Activated T-cell treated with anti-CD3 and anti-CD28 coated beads, Interleukin-2, amount 50 U/mL, for 24 hours (primary cell): Measurements from ENCODE around the gene SPINK1.
"Not testable (repeated sequence)": the region's sequence is repeated elsewhere in the genome, so short reads cannot be mapped to it uniquely, and the experiment has no call there.

Experiments used
- DNase-seq: peaks from one replicate; pipeline ENCODE4 v3.0.0-alpha.2; 2020
- H3K27ac Mint-ChIP-seq: 2 replicates; pipeline ENCODE4 v1.8.0; 2020; ENCODE audit warnings: mild to moderate bottlenecking, mixed read lengths
- H3K27me3 Mint-ChIP-seq: 2 replicates; pipeline ENCODE4 v1.8.0; 2020; ENCODE audit warnings: mixed read lengths
- H3K36me3 Mint-ChIP-seq: 2 replicates; pipeline ENCODE4 v1.8.0; 2020; ENCODE audit warnings: low read depth, mixed read lengths
- H3K4me1 Mint-ChIP-seq: 2 replicates; pipeline ENCODE4 v1.8.0; 2020; ENCODE audit warnings: low read depth, mixed read lengths
- H3K4me3 Mint-ChIP-seq: 2 replicates; pipeline ENCODE4 v1.8.0; 2020; ENCODE audit warnings: mild to moderate bottlenecking, moderate library complexity, mixed read lengths
- H3K9me3 Mint-ChIP-seq: 2 replicates; pipeline ENCODE4 v1.8.0; 2020; ENCODE audit warnings: mixed read lengths

The SPINK1 gene

GRCh38 chr5:147836439-147836838 lies 5.0 kb upstream of the SPINK1 start:
- H3K27ac Mint-ChIP-seq: no peak overlapping the region
- H3K4me1 Mint-ChIP-seq: no peaks in the 10 kb centered on the region
- H3K27me3 Mint-ChIP-seq: peaks cover 4% of the 10 kb centered on the region
- no peak overlapping the region for H3K4me3 Mint-ChIP-seq
- no peaks in the 10 kb centered on the region for H3K9me3 Mint-ChIP-seq
- no peaks in the 10 kb centered on the region for H3K36me3 Mint-ChIP-seq
- DNase-seq: no peak

DNA sequence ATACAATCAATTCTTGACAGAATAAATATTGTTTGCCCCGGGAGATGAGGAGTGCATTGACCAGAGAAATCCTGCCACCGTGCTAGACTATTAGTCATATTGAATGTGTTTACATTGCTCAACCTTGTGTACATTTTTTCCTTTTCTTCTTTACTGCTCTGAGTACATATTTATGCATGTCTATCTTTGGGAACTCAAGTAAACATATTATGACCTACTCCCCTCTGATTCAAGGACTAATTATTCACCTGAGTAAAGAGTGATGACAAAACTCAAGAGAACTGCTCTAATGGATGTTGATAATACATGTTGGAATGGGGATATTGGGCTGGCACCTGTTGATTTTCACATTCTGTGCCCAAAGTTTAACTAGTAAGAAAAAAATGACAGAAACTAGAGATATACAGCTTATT lies 3.9 kb upstream of the SPINK1 start:
- Mint-ChIP-seq H3K4me3 (no peak overlapping the region), H3K27ac (no peak overlapping the region), H3K36me3 (no peaks in the 10 kb centered on the region), H3K27me3 (peaks cover 4% of the 10 kb centered on the region), H3K9me3 (no peaks in the 10 kb centered on the region), H3K4me1 (no peaks in the 10 kb centered on the region)
- DNase-seq: no peak

- no peaks in the 10 kb centered on the region for H3K4me1 Mint-ChIP-seq
- no peaks in the 10 kb centered on the region for H3K9me3 Mint-ChIP-seq
Observed at GRCh38 chr5:147832541-147832940, 1.1 kb upstream of the SPINK1 start.

GRCh38 chr5:147830035-147830434 lies 1.4 kb downstream of the SPINK1 start:
- Mint-ChIP-seq H3K4me1 (no peaks in the 10 kb centered on the region), H3K4me3 (no peak overlapping the region), H3K27ac (no peak overlapping the region), H3K36me3 (no peaks in the 10 kb centered on the region), H3K27me3 (no peaks in the 10 kb centered on the region), H3K9me3 (no peaks in the 10 kb centered on the region)
- DNase-seq: no peak

More at GRCh38 chr5:147832541-147832940, 1.1 kb upstream of the SPINK1 start:
- no peak for DNase-seq
- Mint-ChIP-seq H3K27ac (no peak overlapping the region), H3K4me3 (no peak overlapping the region), H3K27me3 (no peaks in the 10 kb centered on the region), H3K36me3 (no peaks in the 10 kb centered on the region)

- not testable (repeated sequence) for H3K36me3 Mint-ChIP-seq, H3K27ac Mint-ChIP-seq, DNase-seq, H3K4me3 Mint-ChIP-seq, H3K9me3 Mint-ChIP-seq, H3K4me1 Mint-ChIP-seq, H3K27me3 Mint-ChIP-seq
Observed at GRCh38 chr5:147827017-147827416, 4.5 kb downstream of the SPINK1 start.

GRCh38 chr5:147826361-147826760 lies 5.1 kb downstream of the SPINK1 start:
- Mint-ChIP-seq H3K27me3 (no peaks in the 10 kb centered on the region), H3K36me3 (no peaks in the 10 kb centered on the region), H3K9me3 (no peaks in the 10 kb centered on the region)

DNA sequence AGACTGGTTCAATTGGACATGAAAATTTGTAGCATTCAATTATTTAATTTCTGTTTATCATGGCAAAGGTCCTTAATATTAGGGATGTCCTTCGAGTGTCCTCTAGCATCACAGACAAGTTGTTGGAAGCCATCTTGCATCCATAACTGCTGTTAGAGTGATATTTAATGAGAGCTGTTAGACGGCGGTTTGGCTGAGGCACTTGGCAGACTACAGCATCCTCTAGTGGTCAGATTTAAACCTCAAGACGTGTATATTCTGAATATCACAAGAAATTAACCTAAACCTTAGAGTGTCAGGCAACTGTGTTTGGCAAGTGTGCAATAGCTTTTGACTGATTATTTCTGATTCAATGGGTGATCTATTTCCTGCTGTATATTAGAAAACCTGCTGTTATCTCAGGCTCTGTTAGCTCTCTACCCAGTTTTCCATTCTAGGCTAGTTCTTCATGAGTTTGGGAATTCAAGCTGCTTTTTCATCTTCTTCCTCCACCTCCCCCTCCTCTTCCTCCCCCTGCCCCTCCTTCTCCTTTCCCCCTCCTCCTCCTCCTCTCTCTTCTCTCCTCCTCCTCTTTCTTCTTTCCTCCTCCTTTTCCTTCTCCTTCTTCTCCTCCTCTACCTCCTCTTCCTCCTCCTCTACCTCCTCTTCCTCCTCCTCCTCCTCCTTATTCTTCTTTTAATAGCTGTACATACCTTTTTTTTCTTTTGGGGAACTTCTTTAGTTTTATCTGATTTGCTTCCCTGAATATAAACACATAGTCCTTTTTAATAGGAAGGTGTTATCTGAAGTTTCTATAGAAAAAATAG lies 8.6 kb downstream of the SPINK1 start:
- Mint-ChIP-seq H3K27ac (no peak overlapping the region), H3K27me3 (no peaks in the 10 kb centered on the region), H3K9me3 (no peaks in the 10 kb centered on the region), H3K4me1 (no peaks in the 10 kb centered on the region), H3K36me3 (no peaks in the 10 kb centered on the region), H3K4me3 (no peak overlapping the region)
- no peak for DNase-seq

More at GRCh38 chr5:147826361-147826760, 5.1 kb downstream of the SPINK1 start:
- H3K4me3 Mint-ChIP-seq: no peak overlapping the region
- DNase-seq: no peak
- no peak overlapping the region for H3K27ac Mint-ChIP-seq
- H3K4me1 Mint-ChIP-seq: no peaks in the 10 kb centered on the region

DNA sequence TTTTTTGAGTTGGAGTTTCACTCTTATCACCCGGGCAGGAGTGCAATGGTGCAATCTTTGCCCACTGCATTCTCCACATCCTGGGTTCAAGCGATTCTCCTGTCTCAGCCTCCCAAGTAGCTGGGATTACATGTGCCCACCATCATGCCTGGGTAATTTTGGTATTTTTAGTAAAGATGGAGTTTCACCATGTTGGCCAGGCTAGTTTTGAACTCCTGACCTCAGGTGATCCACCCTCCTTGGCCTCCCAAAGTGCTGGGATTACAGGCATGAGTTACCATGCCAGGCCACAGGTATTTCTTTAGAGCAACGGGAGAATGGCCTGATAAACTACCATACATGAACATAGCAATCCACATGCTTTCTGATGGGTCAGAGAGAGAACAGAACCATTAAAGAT lies 9.2 kb downstream of the SPINK1 start:
- not testable (repeated sequence) for H3K27ac Mint-ChIP-seq, DNase-seq, H3K4me3 Mint-ChIP-seq, H3K4me1 Mint-ChIP-seq, H3K36me3 Mint-ChIP-seq, H3K9me3 Mint-ChIP-seq, H3K27me3 Mint-ChIP-seq

GRCh38 chr5:147821766-147822165 lies 9.7 kb downstream of the SPINK1 start:
- Mint-ChIP-seq H3K27ac (no peak overlapping the region), H3K27me3 (no peaks in the 10 kb centered on the region), H3K9me3 (no peaks in the 10 kb centered on the region), H3K4me3 (no peak overlapping the region), H3K36me3 (no peaks in the 10 kb centered on the region), H3K4me1 (no peaks in the 10 kb centered on the region)
- no peak for DNase-seq

GRCh38 chr5:147819261-147819770 lies 12.2 kb downstream of the SPINK1 start:
- Mint-ChIP-seq H3K4me1 (no peaks in the 10 kb centered on the region), H3K27me3 (no peaks in the 10 kb centered on the region), H3K27ac (no peak overlapping the region), H3K36me3 (no peaks in the 10 kb centered on the region), H3K9me3 (no peaks in the 10 kb centered on the region), H3K4me3 (no peak overlapping the region)
- DNase-seq: no peak

GRCh38 chr5:147818290-147818689 lies 13.2 kb downstream of the SPINK1 start:
- no peaks in the 10 kb centered on the region for H3K27me3 Mint-ChIP-seq
- H3K27ac Mint-ChIP-seq: no peak overlapping the region
- no peak for DNase-seq
- no peaks in the 10 kb centered on the region for H3K4me1 Mint-ChIP-seq
- H3K9me3 Mint-ChIP-seq: no peaks in the 10 kb centered on the region
- H3K4me3 Mint-ChIP-seq: no peak overlapping the region
- H3K36me3 Mint-ChIP-seq: no peaks in the 10 kb centered on the region

DNA sequence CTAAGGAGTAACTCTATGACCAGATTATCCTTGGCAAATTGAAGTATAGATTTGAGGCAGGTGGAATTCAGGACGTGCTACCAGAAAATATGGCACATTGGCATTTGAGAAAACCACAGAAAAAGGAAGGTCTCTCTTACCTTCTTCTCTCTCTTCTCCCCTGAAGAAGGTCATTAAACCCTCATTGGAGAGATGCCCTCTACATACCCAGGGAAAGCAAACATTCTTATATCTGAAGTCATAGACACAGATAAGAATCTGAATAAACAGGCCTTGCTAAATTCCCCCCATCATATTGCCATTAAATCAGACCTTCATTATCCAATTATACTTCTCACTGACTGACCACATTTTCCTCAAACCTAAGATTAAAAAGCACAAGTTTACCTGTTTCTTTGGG lies 17.8 kb downstream of the SPINK1 start:
- DNase-seq: no peak
- Mint-ChIP-seq H3K27ac (no peak overlapping the region), H3K9me3 (no peaks in the 10 kb centered on the region), H3K4me1 (no peaks in the 10 kb centered on the region), H3K27me3 (no peaks in the 10 kb centered on the region), H3K4me3 (no peak overlapping the region), H3K36me3 (no peaks in the 10 kb centered on the region)

DNA sequence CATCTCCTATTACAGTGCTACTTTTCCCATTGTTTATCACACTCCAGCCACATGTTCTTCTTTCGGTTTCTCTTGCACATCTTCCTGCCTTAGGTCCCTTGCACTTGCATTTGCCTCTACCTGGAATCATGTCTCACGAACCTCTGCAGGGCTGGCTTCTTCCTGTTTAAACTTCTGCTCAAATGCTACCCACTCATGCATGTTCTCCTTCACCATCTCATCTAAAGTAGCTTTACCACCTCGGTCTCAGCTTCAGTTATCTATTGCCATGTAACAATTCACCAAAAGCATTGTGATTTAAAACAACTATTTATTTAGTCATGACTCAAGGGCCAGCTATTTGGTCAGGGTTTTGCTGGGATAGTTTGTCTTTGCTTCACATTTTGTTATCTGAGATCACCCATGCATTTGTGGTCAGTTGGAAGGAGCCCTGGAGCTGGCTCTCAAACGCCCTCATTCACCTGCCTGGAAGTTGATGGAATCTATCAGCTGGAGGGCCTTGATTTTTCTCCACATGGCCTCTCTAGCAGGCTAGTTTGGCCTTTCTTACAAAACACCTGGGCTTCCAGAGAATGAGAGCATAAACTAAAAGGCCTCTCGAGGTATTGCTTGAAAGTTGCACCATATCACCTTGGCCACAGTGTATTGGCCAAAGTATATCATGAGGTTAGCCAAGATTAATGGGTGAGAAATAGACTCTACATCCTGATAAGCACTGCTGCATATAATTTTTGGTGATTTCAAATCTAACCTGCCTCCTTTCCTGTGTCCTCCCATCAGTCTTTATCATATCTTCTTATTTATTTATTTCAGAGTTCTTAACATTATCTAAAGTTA lies 21.4 kb downstream of the SPINK1 start:
- H3K27ac Mint-ChIP-seq: no peak overlapping the region
- H3K4me1 Mint-ChIP-seq: peaks cover 2% of the 10 kb centered on the region
- H3K36me3 Mint-ChIP-seq: no peaks in the 10 kb centered on the region
- H3K4me3 Mint-ChIP-seq: no peak overlapping the region
- DNase-seq: no peak
- H3K27me3 Mint-ChIP-seq: no peaks in the 10 kb centered on the region
- H3K9me3 Mint-ChIP-seq: no peaks in the 10 kb centered on the region

- H3K4me3 Mint-ChIP-seq: no peak overlapping the region
- no peak for DNase-seq
- H3K27ac Mint-ChIP-seq: no peak overlapping the region
- H3K27me3 Mint-ChIP-seq: no peaks in the 10 kb centered on the region
- H3K36me3 Mint-ChIP-seq: no peaks in the 10 kb centered on the region
- H3K4me1 Mint-ChIP-seq: peaks cover 5% of the 10 kb centered on the region
- H3K9me3 Mint-ChIP-seq: no peaks in the 10 kb centered on the region
Observed at GRCh38 chr5:147805030-147805454, 26.4 kb downstream of the SPINK1 start.

DNA sequence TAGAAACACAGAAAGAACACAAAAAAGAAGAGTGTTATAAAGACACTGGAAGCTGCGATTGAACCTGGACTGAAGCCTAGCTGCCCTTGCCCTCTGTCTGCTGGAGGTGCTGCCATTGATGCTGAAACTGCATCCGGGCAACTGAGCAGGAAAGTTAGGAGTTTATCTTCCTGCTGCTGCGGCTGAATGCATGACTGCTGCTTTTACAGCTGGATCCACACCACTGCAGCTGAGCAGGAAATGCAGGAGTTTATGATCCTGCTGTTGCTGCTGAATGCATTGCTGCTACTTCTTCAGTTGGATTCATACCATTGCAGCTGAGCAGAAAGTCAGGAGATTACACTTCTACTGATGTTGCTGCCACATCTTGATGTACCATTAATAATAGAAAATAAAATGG lies 27.1 kb downstream of the SPINK1 start:
- no peak for DNase-seq
- Mint-ChIP-seq H3K36me3 (no peaks in the 10 kb centered on the region), H3K4me3 (no peak overlapping the region), H3K27me3 (no peaks in the 10 kb centered on the region), H3K27ac (no peak overlapping the region), H3K9me3 (no peaks in the 10 kb centered on the region), H3K4me1 (peaks cover 5% of the 10 kb centered on the region)
